HepG2 (cell line): Measurements from ENCODE around the gene ELL3.
A peak's percentile ranks its signal among the peaks of the same experiment; 100 is the strongest.

Experiments used
- ATF6 ChIP-seq: sonication (generic); formaldehyde crosslinking; conservative IDR thresholded peaks from 2 replicates; pipeline ENCODE4 v1.4.0; 2020; ENCODE audit warnings: missing genetic modification reagents
- ETV5 ChIP-seq: IDR thresholded peaks from 2 replicates; pipeline ENCODE4 v1.6.1; 2018; ENCODE audit warnings: missing biosample characterization, missing genetic modification reagents, inconsistent platforms, borderline replicate concordance
- MEIS2 ChIP-seq: sonication (generic); formaldehyde crosslinking; IDR thresholded peaks from 2 replicates; pipeline ENCODE4 v1.9.0; 2021; ENCODE audit warnings: mild to moderate bottlenecking, missing genetic modification reagents
- RFX5 ChIP-seq: IDR thresholded peaks from 2 replicates; pipeline ENCODE4 v1.6.1; 2011; ENCODE audit warnings: low read depth, low read length, improper control_type of control experiment
- ZFP41 ChIP-seq: sonication (generic); formaldehyde crosslinking; IDR thresholded peaks from 2 replicates; pipeline ENCODE4 v1.4.0; 2020; ENCODE audit warnings: mild to moderate bottlenecking, missing genetic modification reagents, borderline replicate concordance
- ZNF282 ChIP-seq: fragments of 450-650 bp; IDR thresholded peaks from 2 replicates; pipeline ENCODE4 v1.6.1; 2018; ENCODE audit not compliant: partially characterized antibody
- ZXDC ChIP-seq: sonication (generic); formaldehyde crosslinking; IDR thresholded peaks from 2 replicates; pipeline ENCODE4 v1.5.0; 2020; ENCODE audit warnings: mild to moderate bottlenecking, missing genetic modification reagents
- TF ChIP-seq, protein P1 (sequence below): IDR thresholded peaks from 2 replicates; pipeline ENCODE4 v1.6.1; 2016; ENCODE audit warnings: missing compliant biosample characterization, missing genetic modification reagents, borderline replicate concordance

DNA sequence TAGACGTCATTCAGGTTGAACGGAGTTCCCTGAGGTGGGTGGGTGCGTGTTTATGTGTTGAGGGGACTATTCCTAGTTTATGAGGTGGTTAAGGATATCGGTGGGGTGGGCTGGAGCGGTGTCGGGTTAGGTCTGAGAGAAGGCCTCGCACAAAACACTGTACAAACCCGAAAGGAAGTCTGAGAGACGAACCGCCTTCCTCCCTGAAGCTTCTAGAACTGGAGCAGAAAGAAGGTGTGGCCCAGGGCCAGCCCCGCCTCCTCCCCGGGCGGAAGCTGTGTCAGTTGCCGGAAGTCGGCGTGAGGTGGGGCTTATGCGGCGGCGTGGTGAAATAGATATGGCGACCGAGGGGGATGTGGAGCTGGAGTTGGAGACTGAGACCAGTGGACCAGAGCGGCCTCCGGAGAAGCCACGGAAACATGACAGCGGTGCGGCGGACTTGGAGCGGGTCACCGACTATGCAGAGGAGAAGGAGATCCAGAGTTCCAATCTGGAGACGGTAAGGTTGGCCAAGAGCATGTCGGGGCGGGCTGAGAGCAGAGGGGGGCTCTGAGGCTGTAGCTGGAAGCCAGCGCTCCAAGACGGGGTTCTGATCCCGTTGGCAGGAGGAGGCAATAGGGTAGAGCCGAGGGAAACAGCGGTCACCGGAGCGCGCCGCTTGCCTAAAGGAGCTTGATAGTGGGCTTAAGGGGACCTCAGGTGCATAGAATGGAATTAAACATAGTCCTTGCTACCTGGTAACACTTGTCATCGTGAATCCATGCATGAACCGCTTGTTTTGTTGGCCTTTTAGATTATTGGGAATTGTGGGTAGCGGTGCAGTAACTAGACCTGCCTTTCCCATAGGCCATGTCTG, 23.7 kb upstream of the ELL3 start, which contains the start of gene HYPK:
- TF ChIP-seq ZFP41 (CRISPR knock-in tag) (no peak), ZXDC (CRISPR knock-in tag) (0 out of 2 replicates have a peak, but pooled peaks have one; percentile 57), ETV5 (peak; percentile 68), RFX5 (no peak), ATF6 (CRISPR knock-in tag) (0 out of 2 replicates have a peak, but pooled peaks have one; percentile 43), MEIS2 (CRISPR knock-in tag) (no peak), ZNF282 (no peak)
- TF ChIP-seq, protein P1, sequence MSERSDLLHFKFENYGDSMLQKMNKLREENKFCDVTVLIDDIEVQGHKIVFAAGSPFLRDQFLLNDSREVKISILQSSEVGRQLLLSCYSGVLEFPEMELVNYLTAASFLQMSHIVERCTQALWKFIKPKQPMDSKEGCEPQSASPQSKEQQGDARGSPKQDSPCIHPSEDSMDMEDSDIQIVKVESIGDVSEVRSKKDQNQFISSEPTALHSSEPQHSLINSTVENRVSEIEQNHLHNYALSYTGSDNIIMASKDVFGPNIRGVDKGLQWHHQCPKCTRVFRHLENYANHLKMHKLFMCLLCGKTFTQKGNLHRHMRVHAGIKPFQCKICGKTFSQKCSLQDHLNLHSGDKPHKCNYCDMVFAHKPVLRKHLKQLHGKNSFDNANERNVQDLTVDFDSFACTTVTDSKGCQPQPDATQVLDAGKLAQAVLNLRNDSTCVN (CRISPR knock-in tag) = no peak
